ENCODE data around the gene PYROXD2. TPM values are rescaled to one million over a fixed set of nuclear protein-coding genes. Genes with fewer than 3 reads are reported as not detected.

Gene PYROXD2
- total RNA-seq, 1 donor from 2014 or later, result 5.6 TPM

DNA sequence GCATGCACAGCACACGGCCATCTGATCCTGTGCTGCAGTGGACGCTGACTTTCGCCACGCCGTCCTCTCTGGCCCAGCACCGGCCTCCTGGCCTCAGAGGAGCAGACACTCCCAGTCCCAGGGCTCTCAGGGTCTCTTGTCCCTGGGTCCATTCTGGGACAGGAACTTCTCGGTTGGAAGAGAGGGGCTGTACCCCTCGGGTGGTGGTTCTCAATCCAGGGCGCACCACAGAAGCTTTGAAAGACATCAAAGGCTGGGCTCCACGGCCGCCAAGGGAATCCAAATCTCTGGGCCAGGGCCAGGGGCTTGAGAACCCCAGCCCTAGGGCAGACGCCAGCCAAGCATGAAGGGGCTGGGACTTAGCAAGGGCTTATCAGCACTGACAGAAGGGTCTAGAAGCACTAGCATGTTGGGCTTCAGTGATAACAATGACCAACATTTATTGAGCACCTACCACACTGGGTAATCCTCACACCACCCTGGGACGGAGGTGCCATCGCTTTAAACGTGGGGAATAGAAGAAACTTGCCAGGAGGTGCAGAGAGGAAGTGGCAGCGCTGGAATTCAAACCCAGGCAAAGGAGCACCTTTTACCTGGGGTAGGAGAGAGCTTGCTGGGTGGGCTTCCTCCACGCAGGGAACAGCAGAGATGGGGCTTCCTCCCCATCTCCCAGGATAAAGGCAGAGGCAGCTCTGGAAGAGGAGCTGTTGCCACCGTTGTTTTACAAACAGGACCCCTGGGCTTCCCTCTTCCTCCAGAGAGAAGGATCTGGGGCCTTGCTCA, 1.8 kb upstream of the PYROXD2 start:
- DNase-seq (ENCODE audit: low spot score in 2 of 2), result peak in 1 of 2 donors; percentile 56
- Histone ChIP-seq H3K36me3 (peaks cover 31 to 36% of the 10 kb centered on the region in 2 donors), H3K27ac (no peak overlapping the region), H3K9me3 (no peaks in the 10 kb centered on the region), H3K4me3 (no peak overlapping the region), H3K27me3 (no peaks in the 10 kb centered on the region), H3K4me1 (peaks cover 3 to 7% of the 10 kb centered on the region in 2 donors)
- no peak for TF ChIP-seq CTCF (IDR thresholded peaks at IDR 0.05)
- intact Hi-C loops (cut with DNase I), result loop anchor here (5.0 kb wide), 1 partner anchor 154 kb away; no protein-coding TSS in a partner anchor

GRCh38 chr10:98415731-98416119, 743 bp upstream of the PYROXD2 start:
- DNase-seq (ENCODE audit: low spot score in 2 of 2), result peak in 1 of 2 donors; percentile 46
- H3K27ac ChIP-seq, result peak overlapping the region; percentile 69 to 72
- no peak for TF ChIP-seq CTCF (IDR thresholded peaks at IDR 0.05)
- H3K4me1 ChIP-seq, result peaks cover 3 to 7% of the 10 kb centered on the region in 2 donors
- intact Hi-C loops (cut with DNase I), result loop anchor here (2.0 to 5.0 kb wide), 2 partner anchors 31 to 153 kb away; partner anchors contain the start of gene HPS1
- no peaks in the 10 kb centered on the region for H3K9me3 ChIP-seq
- peak overlapping the region in 1 of 2 donors; percentile 84 for H3K4me3 ChIP-seq
- no peaks in the 10 kb centered on the region for H3K27me3 ChIP-seq
- H3K36me3 ChIP-seq, result peaks cover 22 to 36% of the 10 kb centered on the region in 2 donors

DNA sequence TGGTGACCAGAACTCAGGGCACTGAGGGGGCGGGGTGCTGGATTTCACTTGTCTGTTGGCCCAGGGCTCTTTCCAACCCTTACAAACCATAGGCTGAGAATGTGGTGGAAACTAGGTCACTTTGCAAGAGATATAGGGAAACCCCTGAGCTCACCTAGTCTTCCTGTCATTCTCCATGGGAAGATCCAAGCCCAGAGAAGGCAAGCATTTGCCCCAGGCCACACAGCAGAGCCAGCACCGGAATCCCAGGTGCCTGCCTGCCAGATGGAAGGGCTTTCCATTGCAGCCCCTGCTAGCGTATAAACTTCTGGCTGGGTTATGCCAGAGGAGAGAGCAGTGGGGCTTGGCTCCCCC, 427 bp downstream of the PYROXD2 start:
- H3K36me3 ChIP-seq, result peaks cover 12 to 27% of the 10 kb centered on the region in 2 donors
- no peaks in the 10 kb centered on the region for H3K27me3 ChIP-seq
- DNase-seq (ENCODE audit: low spot score in 2 of 2), result no peak
- no peaks in the 10 kb centered on the region for H3K9me3 ChIP-seq
- intact Hi-C loops (cut with DNase I), result loop anchor here (2.0 kb wide), 1 partner anchor 32 kb away; the partner anchor contains the start of gene HPS1
- TF ChIP-seq CTCF (IDR thresholded peaks at IDR 0.05), result no peak
- peaks cover 3 to 7% of the 10 kb centered on the region in 2 donors for H3K4me1 ChIP-seq
- H3K4me3 ChIP-seq, result peak overlapping the region; percentile 59 to 84
- peak overlapping the region; percentile 69 to 72 for H3K27ac ChIP-seq

- H3K36me3 ChIP-seq, result peaks cover under 1 to 4% of the 10 kb centered on the region in 2 donors
- H3K27me3 ChIP-seq, result no peaks in the 10 kb centered on the region
- H3K9me3 ChIP-seq, result no peaks in the 10 kb centered on the region
- no peak overlapping the region for H3K27ac ChIP-seq
- DNase-seq (ENCODE audit: low spot score in 2 of 2), result no peak
- TF ChIP-seq CTCF (IDR thresholded peaks at IDR 0.05), result no peak
- no peak overlapping the region for H3K4me3 ChIP-seq
- intact Hi-C loops (cut with DNase I), result no loop called here
- peaks cover 3 to 7% of the 10 kb centered on the region in 2 donors for H3K4me1 ChIP-seq
Observed at GRCh38 chr10:98411768-98412167, 3.2 kb downstream of the PYROXD2 start.

GRCh38 chr10:98411166-98411565, 3.8 kb downstream of the PYROXD2 start:
- Histone ChIP-seq H3K4me1 (peaks cover 3 to 7% of the 10 kb centered on the region in 2 donors), H3K27me3 (no peaks in the 10 kb centered on the region), H3K4me3 (no peak overlapping the region), H3K27ac (no peak overlapping the region), H3K9me3 (no peaks in the 10 kb centered on the region), H3K36me3 (peaks cover 0 to 4% of the 10 kb centered on the region in 2 donors)
- DNase-seq (ENCODE audit: low spot score in 2 of 2), result no peak
- TF ChIP-seq CTCF (IDR thresholded peaks at IDR 0.05), result no peak
- intact Hi-C loops (cut with DNase I), result no loop called here

All from ascending aorta (tissue), 2 donors.